Stimulated activated effector memory CD8-positive, alpha-beta T cell treated with anti-CD3 and anti-CD28 coated beads, Interleukin-12 subunit alpha, Interleukin-12 subunit beta, amount 100 ng/mL, for 72 hours (primary cell): ENCODE results near the gene LHX2.
"Not testable (repeated sequence)": the region's sequence is repeated elsewhere in the genome, so short reads cannot be mapped to it uniquely, and the experiment has no call there.

Experiments used
- ATAC-seq: fragments of 150-1000 bp; cut with Tn5 transposase; 2 replicates; pipeline ENCODE4 v1.10.0; 2021
- DNase-seq, 2 donors: peaks; one replicate each; pipeline ENCODE4 v3.0.0; 2021 to 2022; ENCODE audit warnings: low spot score in 2 of 2
- H3K27ac Mint-ChIP-seq: one replicate; pipeline ENCODE4 v1.8.0; 2022; ENCODE audit warnings: mild to moderate bottlenecking, mixed read lengths
- H3K36me3 Mint-ChIP-seq: one replicate; pipeline ENCODE4 v1.8.0; 2022; ENCODE audit warnings: mild to moderate bottlenecking, mixed read lengths
- H3K4me1 Mint-ChIP-seq: one replicate; pipeline ENCODE4 v1.8.0; 2022; ENCODE audit warnings: mixed read lengths
- H3K4me3 Mint-ChIP-seq: one replicate; pipeline ENCODE4 v1.8.0; 2022; ENCODE audit warnings: mild to moderate bottlenecking, mixed read lengths
- H3K9me3 Mint-ChIP-seq: one replicate; pipeline ENCODE4 v1.8.0; 2022; ENCODE audit warnings: mixed read lengths

LHX2 gene

GRCh38 chr9:123992679-123993078, 18.9 kb upstream of the LHX2 start:
- H3K9me3 Mint-ChIP-seq, H3K4me3 Mint-ChIP-seq, H3K36me3 Mint-ChIP-seq, DNase-seq, H3K27ac Mint-ChIP-seq, ATAC-seq: not testable (repeated sequence)
- H3K4me1 Mint-ChIP-seq: peaks cover 17% of the 10 kb centered on the region

GRCh38 chr9:123996731-123997421, 14.7 kb upstream of the LHX2 start:
- Mint-ChIP-seq H3K27ac (no peak overlapping the region), H3K4me3 (peak overlapping the region; percentile 76), H3K9me3 (no peaks in the 10 kb centered on the region), H3K4me1 (peaks cover 40% of the 10 kb centered on the region), H3K36me3 (no peaks in the 10 kb centered on the region)
- peak; percentile 55 for ATAC-seq
- DNase-seq: no peak

GRCh38 chr9:123997665-123998277, 13.8 kb upstream of the LHX2 start:
- H3K27ac Mint-ChIP-seq: no peak overlapping the region
- H3K4me1 Mint-ChIP-seq: peaks cover 40% of the 10 kb centered on the region
- DNase-seq (no peak), ATAC-seq (peak; percentile 67)
- no peaks in the 10 kb centered on the region for H3K9me3 Mint-ChIP-seq
- no peaks in the 10 kb centered on the region for H3K36me3 Mint-ChIP-seq
- peak overlapping the region; percentile 76 for H3K4me3 Mint-ChIP-seq

GRCh38 chr9:123998278-123998925, 13.2 kb upstream of the LHX2 start:
- Mint-ChIP-seq H3K36me3 (no peaks in the 10 kb centered on the region), H3K4me3 (peak overlapping the region; percentile 76), H3K27ac (no peak overlapping the region), H3K9me3 (no peaks in the 10 kb centered on the region), H3K4me1 (peaks cover 40% of the 10 kb centered on the region)
- DNase-seq (no peak), ATAC-seq (no peak)

GRCh38 chr9:123998970-123999621, 12.5 kb upstream of the LHX2 start:
- no peak for DNase-seq
- Mint-ChIP-seq H3K36me3 (no peaks in the 10 kb centered on the region), H3K27ac (no peak overlapping the region), H3K9me3 (no peaks in the 10 kb centered on the region), H3K4me3 (peak overlapping the region; percentile 76), H3K4me1 (peaks cover 40% of the 10 kb centered on the region)
- no peak for ATAC-seq

- no peak overlapping the region for H3K27ac Mint-ChIP-seq
- peak overlapping the region; percentile 76 for H3K4me3 Mint-ChIP-seq
- peaks cover 40% of the 10 kb centered on the region for H3K4me1 Mint-ChIP-seq
- DNase-seq: no peak
- no peaks in the 10 kb centered on the region for H3K36me3 Mint-ChIP-seq
- H3K9me3 Mint-ChIP-seq: no peaks in the 10 kb centered on the region
- ATAC-seq: peak; percentile 14
Observed at GRCh38 chr9:123999661-124000060, 11.9 kb upstream of the LHX2 start.

DNA sequence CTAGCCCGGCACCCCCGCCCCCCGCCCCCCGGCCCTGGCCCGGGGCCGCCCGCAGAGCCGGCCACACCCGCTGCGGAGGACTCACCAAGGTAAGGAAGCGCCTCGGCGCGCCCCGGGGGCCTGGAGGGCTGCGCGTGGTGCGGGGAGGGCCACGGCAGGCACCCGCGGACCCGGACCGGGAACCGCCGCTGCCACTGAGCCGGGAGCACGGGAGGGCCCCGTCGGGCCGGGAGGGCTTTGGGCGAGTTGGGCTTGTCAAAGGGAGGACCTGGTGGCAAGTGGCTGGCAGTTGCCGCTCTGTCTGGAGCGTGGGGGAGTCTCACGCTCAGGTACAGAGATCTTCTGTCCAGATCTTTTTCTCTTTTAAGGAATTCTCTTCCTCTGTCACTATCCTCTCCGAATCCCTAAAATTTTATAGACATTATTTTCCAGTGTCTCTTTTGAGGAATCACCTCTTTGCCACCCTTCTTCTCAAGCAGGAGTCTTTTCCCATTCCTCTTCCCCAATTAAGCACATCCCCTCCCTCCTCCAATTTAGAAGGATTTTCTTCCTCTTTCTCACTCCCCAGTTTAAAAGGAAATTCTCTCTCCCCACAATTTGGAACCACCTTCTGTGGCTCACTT, 11.3 kb upstream of the LHX2 start:
- no peak for ATAC-seq
- peaks cover 40% of the 10 kb centered on the region for H3K4me1 Mint-ChIP-seq
- H3K9me3 Mint-ChIP-seq: no peaks in the 10 kb centered on the region
- no peaks in the 10 kb centered on the region for H3K36me3 Mint-ChIP-seq
- H3K27ac Mint-ChIP-seq: no peak overlapping the region
- DNase-seq: no peak
- H3K4me3 Mint-ChIP-seq: peak overlapping the region; percentile 46

DNA sequence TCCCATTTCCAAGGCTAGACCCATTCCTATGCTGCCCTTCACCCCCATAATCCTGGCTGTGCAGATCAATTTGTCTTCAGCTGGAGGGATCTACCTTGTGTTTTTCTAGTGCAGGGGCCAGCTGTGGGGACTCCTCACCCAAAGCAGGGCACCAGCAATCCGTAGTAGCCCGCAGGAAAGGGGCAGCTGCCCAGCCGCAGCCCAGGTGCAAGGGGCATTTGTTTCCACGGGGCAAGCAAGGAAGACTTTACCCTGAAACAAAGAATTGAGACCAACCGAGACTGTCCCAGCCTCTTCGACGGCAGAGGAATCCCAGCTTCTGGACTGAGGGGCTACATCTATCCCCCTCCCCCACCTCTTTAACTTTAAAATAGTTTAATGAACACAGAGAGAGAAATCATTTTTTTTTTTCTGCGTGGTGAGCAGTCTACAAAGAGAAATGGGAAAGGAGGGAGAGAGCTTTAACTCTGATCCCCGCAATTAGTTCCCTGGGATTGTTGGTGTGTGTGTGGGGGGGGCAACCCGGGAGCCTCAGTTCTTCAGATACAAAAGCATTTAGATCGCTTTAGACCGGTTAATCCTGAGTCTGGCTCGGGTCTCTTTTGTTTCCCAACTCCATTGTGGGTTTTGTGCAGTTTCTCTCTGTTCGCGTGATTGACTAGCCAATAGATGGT, 10.6 kb upstream of the LHX2 start:
- H3K4me3 Mint-ChIP-seq: peak overlapping the region; percentile 46
- ATAC-seq (no peak), DNase-seq (no peak)
- H3K27ac Mint-ChIP-seq: no peak overlapping the region
- H3K9me3 Mint-ChIP-seq: no peaks in the 10 kb centered on the region
- no peaks in the 10 kb centered on the region for H3K36me3 Mint-ChIP-seq
- H3K4me1 Mint-ChIP-seq: peaks cover 40% of the 10 kb centered on the region

DNA sequence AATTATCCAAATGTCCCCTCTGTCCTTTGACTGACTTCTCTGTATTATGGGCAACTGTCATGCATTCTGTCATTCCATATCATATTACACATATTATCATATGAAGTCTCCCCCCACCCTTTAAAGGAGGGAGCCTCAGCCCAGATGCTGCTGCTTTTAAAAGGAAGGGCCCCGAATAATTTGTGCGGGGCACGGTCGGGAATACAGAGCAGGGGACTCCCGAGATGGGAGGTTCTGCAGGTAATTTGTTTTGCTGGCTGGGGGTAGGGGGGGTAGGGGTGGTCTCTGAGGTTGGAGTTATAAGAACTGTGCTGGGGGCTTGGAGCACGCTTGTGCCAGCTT, 10.1 kb upstream of the LHX2 start:
- Mint-ChIP-seq H3K4me1 (peaks cover 36% of the 10 kb centered on the region), H3K4me3 (no peak overlapping the region), H3K27ac (no peak overlapping the region), H3K9me3 (no peaks in the 10 kb centered on the region), H3K36me3 (no peaks in the 10 kb centered on the region)
- no peak for ATAC-seq
- no peak for DNase-seq

DNA sequence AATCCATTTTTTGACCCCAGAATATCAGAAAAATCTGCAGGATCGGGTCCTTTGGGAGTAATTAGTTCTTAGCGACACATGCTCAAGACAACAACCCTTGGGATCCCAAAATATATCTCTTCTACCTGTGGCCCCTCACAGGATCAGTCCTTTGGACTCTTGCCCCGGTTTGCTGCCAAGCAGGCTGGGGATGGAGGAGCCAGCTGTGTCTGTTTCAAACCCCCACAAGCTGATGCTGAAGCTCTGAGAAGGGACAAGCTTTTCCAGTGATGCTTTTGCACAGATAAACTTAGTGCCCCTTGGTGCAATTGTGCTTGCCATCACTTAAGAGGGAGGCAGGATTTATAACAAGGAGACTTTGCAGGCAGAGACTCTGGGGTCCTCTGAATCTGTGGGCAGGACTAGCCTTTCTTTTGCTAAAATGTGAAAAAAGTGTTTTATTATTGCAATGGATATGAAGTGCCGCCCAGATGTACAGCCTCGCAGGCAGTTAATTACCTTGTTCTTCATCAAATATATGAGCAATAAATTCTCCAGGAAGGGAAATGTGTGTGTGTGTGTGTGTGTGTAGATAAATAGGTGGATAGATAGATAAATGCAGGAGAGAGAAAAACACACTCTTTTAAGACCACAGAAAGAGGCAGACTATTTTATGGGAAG, 9.6 kb upstream of the LHX2 start:
- DNase-seq: no peak
- Mint-ChIP-seq H3K9me3 (no peaks in the 10 kb centered on the region), H3K4me1 (peaks cover 34% of the 10 kb centered on the region), H3K36me3 (no peaks in the 10 kb centered on the region), H3K4me3 (no peak overlapping the region), H3K27ac (no peak overlapping the region)
- no peak for ATAC-seq

- no peaks in the 10 kb centered on the region for H3K9me3 Mint-ChIP-seq
- ATAC-seq: no peak
Observed at GRCh38 chr9:124003636-124004349, 7.8 kb upstream of the LHX2 start.

GRCh38 chr9:124004593-124004992, 7.0 kb upstream of the LHX2 start:
- peaks cover 26% of the 10 kb centered on the region for H3K4me1 Mint-ChIP-seq
- no peaks in the 10 kb centered on the region for H3K9me3 Mint-ChIP-seq
- peaks cover 4% of the 10 kb centered on the region for H3K36me3 Mint-ChIP-seq
- ATAC-seq (no peak), DNase-seq (no peak)
- no peak overlapping the region for H3K27ac Mint-ChIP-seq
- H3K4me3 Mint-ChIP-seq: no peak overlapping the region

More at GRCh38 chr9:124003636-124004349, 7.8 kb upstream of the LHX2 start:
- no peak for DNase-seq
- no peak overlapping the region for H3K27ac Mint-ChIP-seq
- peaks cover 28% of the 10 kb centered on the region for H3K4me1 Mint-ChIP-seq
- no peaks in the 10 kb centered on the region for H3K36me3 Mint-ChIP-seq
- H3K4me3 Mint-ChIP-seq: no peak overlapping the region

DNA sequence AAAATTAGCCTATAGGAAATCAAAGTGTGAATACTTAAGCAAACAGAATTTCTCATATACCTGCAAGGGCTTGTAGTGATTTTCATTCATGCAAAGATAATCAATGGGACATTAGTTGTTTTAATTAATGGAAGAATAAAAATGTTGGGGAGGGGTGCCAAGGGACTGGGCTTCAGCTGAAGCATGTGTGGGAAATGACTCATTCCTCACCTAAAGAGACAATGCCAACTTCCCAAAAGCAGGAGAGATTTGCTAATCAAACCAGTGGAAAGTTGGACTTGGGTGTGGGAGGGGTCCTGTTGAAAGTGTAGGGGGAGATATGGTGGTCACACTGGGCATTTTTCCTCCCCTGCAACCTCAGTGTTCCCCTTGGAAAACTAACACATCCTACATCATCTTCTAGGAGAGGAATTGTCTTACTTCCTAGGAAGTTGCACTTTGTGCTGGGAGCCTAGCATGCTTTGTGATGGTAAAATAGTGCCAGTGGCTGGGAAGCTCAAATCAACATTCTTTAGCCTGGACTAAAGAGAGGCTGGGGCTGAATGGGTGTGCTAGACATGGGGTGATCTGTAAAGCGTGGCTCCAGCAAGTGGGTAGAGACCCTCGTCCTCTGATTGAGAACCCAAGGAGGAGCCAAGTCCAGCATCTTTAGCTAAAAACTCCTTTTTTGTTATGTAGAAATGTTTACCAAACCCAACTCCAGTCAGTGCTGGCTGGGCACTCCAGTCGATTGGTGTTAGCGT, 6.4 kb upstream of the LHX2 start:
- H3K9me3 Mint-ChIP-seq: no peaks in the 10 kb centered on the region
- H3K27ac Mint-ChIP-seq: no peak overlapping the region
- H3K4me3 Mint-ChIP-seq: no peak overlapping the region
- DNase-seq (no peak), ATAC-seq (no peak)
- peaks cover 9% of the 10 kb centered on the region for H3K36me3 Mint-ChIP-seq
- peaks cover 32% of the 10 kb centered on the region for H3K4me1 Mint-ChIP-seq
